Measurements from ENCODE around the gene CCL25.
"Not testable (repeated sequence)": the region's sequence is repeated elsewhere in the genome, so short reads cannot be mapped to it uniquely, and the experiment has no call there.

The CCL25 gene

GRCh38 chr19:8052464-8052859, at the start of gene CCL25:
TSS of gene CCL25 (plus strand) at chr19:8052760. CDS start at chr19:8053050, 290 bp downstream.
- Histone ChIP-seq H3K4me1 (ENCODE audit: control insufficient read depth in 1 of 2, insufficient read depth in 2 of 2, low read length in 2 of 2) (peaks cover 9 to 25% of the 10 kb centered on the region in 2 donors), H3K9me3 (ENCODE audit: control insufficient read depth in 1 of 2, low read length in 2 of 2) (no peaks in the 10 kb centered on the region), H3K9ac (ENCODE audit: low read depth in 1 of 2, low read length in 2 of 2) (peak within 1 kb of the TSS; percentile 59 to 82), H3K36me3 (ENCODE audit: control insufficient read depth in 1 of 2, insufficient read depth in 2 of 2, low read length in 2 of 2) (peaks cover 1 to 2% of the 10 kb centered on the region in 2 donors), H3K27me3 (ENCODE audit: control insufficient read depth in 1 of 2, insufficient read depth in 2 of 2, low read length in 2 of 2) (no peaks in the 10 kb centered on the region), H3K27ac (ENCODE audit: low read depth, low read length) (peak within 1 kb of the TSS; percentile 76), H3K4me3 (ENCODE audit: low read depth in 1 of 2, low read length in 2 of 2) (peak within 1 kb of the TSS; percentile 80 to 84)

- peaks cover 0 to 12% of the 10 kb centered on the region in 2 donors for H3K36me3 ChIP-seq (ENCODE audit: control insufficient read depth in 1 of 2, insufficient read depth in 2 of 2, low read length in 2 of 2)
- no peaks in the 10 kb centered on the region for H3K9me3 ChIP-seq (ENCODE audit: control insufficient read depth in 1 of 2, low read length in 2 of 2)
- no peak overlapping the region for H3K27ac ChIP-seq (ENCODE audit: low read depth, low read length)
- H3K4me1 ChIP-seq (ENCODE audit: control insufficient read depth in 1 of 2, insufficient read depth in 2 of 2, low read length in 2 of 2): peaks cover 28 to 38% of the 10 kb centered on the region in 2 donors
- peak overlapping the region; percentile 77 to 91 for H3K4me3 ChIP-seq (ENCODE audit: low read depth in 1 of 2, low read length in 2 of 2)
- H3K9ac ChIP-seq (ENCODE audit: low read depth in 1 of 2, low read length in 2 of 2): peak overlapping the region; percentile 76 to 81
- H3K27me3 ChIP-seq (ENCODE audit: control insufficient read depth in 1 of 2, insufficient read depth in 2 of 2, low read length in 2 of 2): no peaks in the 10 kb centered on the region
Observed at GRCh38 chr19:8004001-8004400, 48.6 kb upstream of the CCL25 start.

GRCh38 chr19:8004723-8005513, 47.6 kb upstream of the CCL25 start:
- H3K27ac ChIP-seq (ENCODE audit: low read depth, low read length): peak overlapping the region; percentile 32
- H3K4me3 ChIP-seq (ENCODE audit: low read depth in 1 of 2, low read length in 2 of 2): peak overlapping the region; percentile 77 to 91
- peaks cover 0 to 7% of the 10 kb centered on the region in 2 donors for H3K36me3 ChIP-seq (ENCODE audit: control insufficient read depth in 1 of 2, insufficient read depth in 2 of 2, low read length in 2 of 2)
- H3K9me3 ChIP-seq (ENCODE audit: control insufficient read depth in 1 of 2, low read length in 2 of 2): no peaks in the 10 kb centered on the region
- H3K27me3 ChIP-seq (ENCODE audit: control insufficient read depth in 1 of 2, insufficient read depth in 2 of 2, low read length in 2 of 2): no peaks in the 10 kb centered on the region
- H3K4me1 ChIP-seq (ENCODE audit: control insufficient read depth in 1 of 2, insufficient read depth in 2 of 2, low read length in 2 of 2): peaks cover 28 to 38% of the 10 kb centered on the region in 2 donors
- peak overlapping the region; percentile 76 to 81 for H3K9ac ChIP-seq (ENCODE audit: low read depth in 1 of 2, low read length in 2 of 2)

GRCh38 chr19:8005534-8006256, 46.9 kb upstream of the CCL25 start, which contains the start of gene ELAVL1:
TSS of gene ELAVL1 (minus strand) at chr19:8005641. CDS start at chr19:7991815, 13,826 bp downstream.
- Histone ChIP-seq H3K27ac (ENCODE audit: low read depth, low read length) (peak within 1 kb of the TSS; percentile 73), H3K36me3 (ENCODE audit: control insufficient read depth in 1 of 2, insufficient read depth in 2 of 2, low read length in 2 of 2) (peaks cover 0 to 7% of the 10 kb centered on the region in 2 donors), H3K4me1 (ENCODE audit: control insufficient read depth in 1 of 2, insufficient read depth in 2 of 2, low read length in 2 of 2) (peaks cover 24 to 33% of the 10 kb centered on the region in 2 donors), H3K9me3 (ENCODE audit: control insufficient read depth in 1 of 2, low read length in 2 of 2) (no peaks in the 10 kb centered on the region), H3K4me3 (ENCODE audit: low read depth in 1 of 2, low read length in 2 of 2) (peak within 1 kb of the TSS; percentile 91 to 93), H3K9ac (ENCODE audit: low read depth in 1 of 2, low read length in 2 of 2) (peak within 1 kb of the TSS; percentile 81 to 85), H3K27me3 (ENCODE audit: control insufficient read depth in 1 of 2, insufficient read depth in 2 of 2, low read length in 2 of 2) (no peaks in the 10 kb centered on the region)

GRCh38 chr19:8017808-8018207, 34.8 kb upstream of the CCL25 start:
- Histone ChIP-seq H3K4me1 (ENCODE audit: control insufficient read depth in 1 of 2, insufficient read depth in 2 of 2, low read length in 2 of 2) (peaks cover 0 to 8% of the 10 kb centered on the region in 2 donors), H3K4me3 (ENCODE audit: low read depth in 1 of 2, low read length in 2 of 2) (no peak overlapping the region), H3K9me3 (ENCODE audit: control insufficient read depth in 1 of 2, low read length in 2 of 2) (no peaks in the 10 kb centered on the region), H3K9ac (ENCODE audit: low read depth in 1 of 2, low read length in 2 of 2) (no peak overlapping the region), H3K27me3 (ENCODE audit: control insufficient read depth in 1 of 2, insufficient read depth in 2 of 2, low read length in 2 of 2) (no peaks in the 10 kb centered on the region), H3K27ac (ENCODE audit: low read depth, low read length) (no peak overlapping the region), H3K36me3 (ENCODE audit: control insufficient read depth in 1 of 2, insufficient read depth in 2 of 2, low read length in 2 of 2) (no peaks in the 10 kb centered on the region)

- H3K4me1 ChIP-seq (ENCODE audit: control insufficient read depth in 1 of 2, insufficient read depth in 2 of 2, low read length in 2 of 2): peaks cover 5 to 13% of the 10 kb centered on the region in 2 donors
- no peak overlapping the region for H3K9ac ChIP-seq (ENCODE audit: low read depth in 1 of 2, low read length in 2 of 2)
- no peak overlapping the region for H3K27ac ChIP-seq (ENCODE audit: low read depth, low read length)
- no peaks in the 10 kb centered on the region for H3K27me3 ChIP-seq (ENCODE audit: control insufficient read depth in 1 of 2, insufficient read depth in 2 of 2, low read length in 2 of 2)
- no peaks in the 10 kb centered on the region for H3K9me3 ChIP-seq (ENCODE audit: control insufficient read depth in 1 of 2, low read length in 2 of 2)
- no peak overlapping the region for H3K4me3 ChIP-seq (ENCODE audit: low read depth in 1 of 2, low read length in 2 of 2)
- H3K36me3 ChIP-seq (ENCODE audit: control insufficient read depth in 1 of 2, insufficient read depth in 2 of 2, low read length in 2 of 2): no peaks in the 10 kb centered on the region
Observed at GRCh38 chr19:8020681-8021080, 31.9 kb upstream of the CCL25 start.

- Histone ChIP-seq H3K4me3 (ENCODE audit: low read depth in 1 of 2, low read length in 2 of 2) (no peak overlapping the region), H3K4me1 (ENCODE audit: control insufficient read depth in 1 of 2, insufficient read depth in 2 of 2, low read length in 2 of 2) (peaks cover 5 to 14% of the 10 kb centered on the region in 2 donors), H3K27me3 (ENCODE audit: control insufficient read depth in 1 of 2, insufficient read depth in 2 of 2, low read length in 2 of 2) (no peaks in the 10 kb centered on the region), H3K9ac (ENCODE audit: low read depth in 1 of 2, low read length in 2 of 2) (no peak overlapping the region), H3K27ac (ENCODE audit: low read depth, low read length) (no peak overlapping the region), H3K9me3 (ENCODE audit: control insufficient read depth in 1 of 2, low read length in 2 of 2) (no peaks in the 10 kb centered on the region), H3K36me3 (ENCODE audit: control insufficient read depth in 1 of 2, insufficient read depth in 2 of 2, low read length in 2 of 2) (no peaks in the 10 kb centered on the region)
Observed at GRCh38 chr19:8021374-8021773, 31.2 kb upstream of the CCL25 start.

- H3K9ac ChIP-seq (ENCODE audit: low read depth in 1 of 2, low read length in 2 of 2): no peak overlapping the region
- H3K27me3 ChIP-seq (ENCODE audit: control insufficient read depth in 1 of 2, insufficient read depth in 2 of 2, low read length in 2 of 2): no peaks in the 10 kb centered on the region
- H3K4me3 ChIP-seq (ENCODE audit: low read depth in 1 of 2, low read length in 2 of 2): no peak overlapping the region
- H3K27ac ChIP-seq (ENCODE audit: low read depth, low read length): no peak overlapping the region
- H3K4me1 ChIP-seq (ENCODE audit: control insufficient read depth in 1 of 2, insufficient read depth in 2 of 2, low read length in 2 of 2): peaks cover 9 to 14% of the 10 kb centered on the region in 2 donors
- H3K9me3 ChIP-seq (ENCODE audit: control insufficient read depth in 1 of 2, low read length in 2 of 2): no peaks in the 10 kb centered on the region
- no peaks in the 10 kb centered on the region for H3K36me3 ChIP-seq (ENCODE audit: control insufficient read depth in 1 of 2, insufficient read depth in 2 of 2, low read length in 2 of 2)
Observed at GRCh38 chr19:8022275-8022674, 30.3 kb upstream of the CCL25 start.

GRCh38 chr19:8023371-8023770, 29.2 kb upstream of the CCL25 start:
- Histone ChIP-seq H3K9me3 (ENCODE audit: control insufficient read depth in 1 of 2, low read length in 2 of 2) (no peaks in the 10 kb centered on the region), H3K4me3 (ENCODE audit: low read depth in 1 of 2, low read length in 2 of 2) (no peak overlapping the region), H3K9ac (ENCODE audit: low read depth in 1 of 2, low read length in 2 of 2) (no peak overlapping the region), H3K36me3 (ENCODE audit: control insufficient read depth in 1 of 2, insufficient read depth in 2 of 2, low read length in 2 of 2) (no peaks in the 10 kb centered on the region), H3K27me3 (ENCODE audit: control insufficient read depth in 1 of 2, insufficient read depth in 2 of 2, low read length in 2 of 2) (no peaks in the 10 kb centered on the region), H3K27ac (ENCODE audit: low read depth, low read length) (no peak overlapping the region), H3K4me1 (ENCODE audit: control insufficient read depth in 1 of 2, insufficient read depth in 2 of 2, low read length in 2 of 2) (peaks cover 12 to 16% of the 10 kb centered on the region in 2 donors)

GRCh38 chr19:8024256-8024655, 28.3 kb upstream of the CCL25 start:
- not testable (repeated sequence) for H3K9me3 ChIP-seq (ENCODE audit: control insufficient read depth in 1 of 2, low read length in 2 of 2); H3K4me3 ChIP-seq (ENCODE audit: low read depth in 1 of 2, low read length in 2 of 2); H3K36me3 ChIP-seq (ENCODE audit: control insufficient read depth in 1 of 2, insufficient read depth in 2 of 2, low read length in 2 of 2); H3K9ac ChIP-seq (ENCODE audit: low read depth in 1 of 2, low read length in 2 of 2); H3K27me3 ChIP-seq (ENCODE audit: control insufficient read depth in 1 of 2, insufficient read depth in 2 of 2, low read length in 2 of 2); H3K27ac ChIP-seq (ENCODE audit: low read depth, low read length)
- H3K4me1 ChIP-seq (ENCODE audit: control insufficient read depth in 1 of 2, insufficient read depth in 2 of 2, low read length in 2 of 2): peaks cover 21 to 24% of the 10 kb centered on the region in 2 donors
